A549 (cell line): Measurements from ENCODE around the gene FNDC1.

Experiments used
- ESRRA ChIP-seq: fragments of 150-350 bp; IDR thresholded peaks from 2 replicates; pipeline ENCODE4 v1.6.1; 2014; ENCODE audit warnings: mild to moderate bottlenecking, low read length, borderline replicate concordance
- JUN ChIP-seq, 2 experiments: fragments of >200 bp; sonication (Bioruptor Twin); formaldehyde crosslinking; IDR thresholded peaks; 2 replicates in 1 of 2; 3 replicates in 1 of 2; pipeline ENCODE4 v1.6.1; 2016 to 2017
- RFX5 ChIP-seq: fragments of 450-650 bp; IDR thresholded peaks from 2 replicates; pipeline ENCODE4 v1.7.1; 2014; ENCODE audit warnings: antibody characterized with exemption, mild to moderate bottlenecking, moderate library complexity
- TF ChIP-seq, protein P1 (sequence below): fragments of 200-600 bp; sonication (generic); IDR thresholded peaks from 2 replicates; pipeline ENCODE4 v1.6.1; 2016; ENCODE audit warnings: antibody characterized with exemption, mild to moderate bottlenecking, moderate library complexity
- TF ChIP-seq, protein P2 (sequence below): IDR thresholded peaks from 2 replicates; pipeline ENCODE4 v1.6.1; 2012
- TF ChIP-seq, protein P3 (sequence below): fragments of >200 bp; sonication (Bioruptor Twin); formaldehyde crosslinking; IDR thresholded peaks from 3 replicates; pipeline ENCODE4 v1.5.1; 2016

DNA sequence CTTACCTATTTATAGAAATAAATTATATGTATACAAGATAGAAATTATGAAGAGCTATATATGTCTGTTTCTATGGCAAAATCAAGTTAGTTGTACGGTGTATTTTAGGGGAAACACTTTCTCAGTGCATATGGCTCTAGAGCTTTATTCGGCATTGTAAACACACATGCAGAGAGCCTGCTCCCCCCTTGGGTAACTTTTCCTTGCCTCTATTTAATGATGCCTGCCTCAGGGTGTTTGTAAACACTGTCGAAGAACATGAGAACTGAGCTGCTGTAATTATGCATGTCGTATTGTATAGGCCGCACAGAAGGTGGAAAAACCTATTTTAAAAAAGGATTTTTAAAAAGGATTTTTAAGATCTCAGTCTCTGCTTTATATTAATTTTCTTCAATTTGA, 133.4 kb downstream of the FNDC1 start:
- TF ChIP-seq ESRRA (no peak), RFX5 (no peak), JUN (IDR thresholded peaks at IDR 0.05) (no peak)
- TF ChIP-seq, protein P1, sequence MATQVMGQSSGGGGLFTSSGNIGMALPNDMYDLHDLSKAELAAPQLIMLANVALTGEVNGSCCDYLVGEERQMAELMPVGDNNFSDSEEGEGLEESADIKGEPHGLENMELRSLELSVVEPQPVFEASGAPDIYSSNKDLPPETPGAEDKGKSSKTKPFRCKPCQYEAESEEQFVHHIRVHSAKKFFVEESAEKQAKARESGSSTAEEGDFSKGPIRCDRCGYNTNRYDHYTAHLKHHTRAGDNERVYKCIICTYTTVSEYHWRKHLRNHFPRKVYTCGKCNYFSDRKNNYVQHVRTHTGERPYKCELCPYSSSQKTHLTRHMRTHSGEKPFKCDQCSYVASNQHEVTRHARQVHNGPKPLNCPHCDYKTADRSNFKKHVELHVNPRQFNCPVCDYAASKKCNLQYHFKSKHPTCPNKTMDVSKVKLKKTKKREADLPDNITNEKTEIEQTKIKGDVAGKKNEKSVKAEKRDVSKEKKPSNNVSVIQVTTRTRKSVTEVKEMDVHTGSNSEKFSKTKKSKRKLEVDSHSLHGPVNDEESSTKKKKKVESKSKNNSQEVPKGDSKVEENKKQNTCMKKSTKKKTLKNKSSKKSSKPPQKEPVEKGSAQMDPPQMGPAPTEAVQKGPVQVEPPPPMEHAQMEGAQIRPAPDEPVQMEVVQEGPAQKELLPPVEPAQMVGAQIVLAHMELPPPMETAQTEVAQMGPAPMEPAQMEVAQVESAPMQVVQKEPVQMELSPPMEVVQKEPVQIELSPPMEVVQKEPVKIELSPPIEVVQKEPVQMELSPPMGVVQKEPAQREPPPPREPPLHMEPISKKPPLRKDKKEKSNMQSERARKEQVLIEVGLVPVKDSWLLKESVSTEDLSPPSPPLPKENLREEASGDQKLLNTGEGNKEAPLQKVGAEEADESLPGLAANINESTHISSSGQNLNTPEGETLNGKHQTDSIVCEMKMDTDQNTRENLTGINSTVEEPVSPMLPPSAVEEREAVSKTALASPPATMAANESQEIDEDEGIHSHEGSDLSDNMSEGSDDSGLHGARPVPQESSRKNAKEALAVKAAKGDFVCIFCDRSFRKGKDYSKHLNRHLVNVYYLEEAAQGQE: no peak
- TF ChIP-seq, protein P2, sequence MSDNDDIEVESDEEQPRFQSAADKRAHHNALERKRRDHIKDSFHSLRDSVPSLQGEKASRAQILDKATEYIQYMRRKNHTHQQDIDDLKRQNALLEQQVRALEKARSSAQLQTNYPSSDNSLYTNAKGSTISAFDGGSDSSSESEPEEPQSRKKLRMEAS: no peak
- TF ChIP-seq, protein P3, sequence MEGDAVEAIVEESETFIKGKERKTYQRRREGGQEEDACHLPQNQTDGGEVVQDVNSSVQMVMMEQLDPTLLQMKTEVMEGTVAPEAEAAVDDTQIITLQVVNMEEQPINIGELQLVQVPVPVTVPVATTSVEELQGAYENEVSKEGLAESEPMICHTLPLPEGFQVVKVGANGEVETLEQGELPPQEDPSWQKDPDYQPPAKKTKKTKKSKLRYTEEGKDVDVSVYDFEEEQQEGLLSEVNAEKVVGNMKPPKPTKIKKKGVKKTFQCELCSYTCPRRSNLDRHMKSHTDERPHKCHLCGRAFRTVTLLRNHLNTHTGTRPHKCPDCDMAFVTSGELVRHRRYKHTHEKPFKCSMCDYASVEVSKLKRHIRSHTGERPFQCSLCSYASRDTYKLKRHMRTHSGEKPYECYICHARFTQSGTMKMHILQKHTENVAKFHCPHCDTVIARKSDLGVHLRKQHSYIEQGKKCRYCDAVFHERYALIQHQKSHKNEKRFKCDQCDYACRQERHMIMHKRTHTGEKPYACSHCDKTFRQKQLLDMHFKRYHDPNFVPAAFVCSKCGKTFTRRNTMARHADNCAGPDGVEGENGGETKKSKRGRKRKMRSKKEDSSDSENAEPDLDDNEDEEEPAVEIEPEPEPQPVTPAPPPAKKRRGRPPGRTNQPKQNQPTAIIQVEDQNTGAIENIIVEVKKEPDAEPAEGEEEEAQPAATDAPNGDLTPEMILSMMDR: no peak
